Esophagus squamous epithelium (tissue), 4 donors: Measurements from ENCODE around the gene VAX1.

Experiments used
- POLR2A ChIP-seq, 4 donors: fragments of 450-650 bp; IDR thresholded peaks; one replicate each; pipeline ENCODE4 v1.6.1; 2017; ENCODE audit warnings: antibody characterized with exemption in 4 of 4, mild to moderate bottlenecking in 4 of 4, moderate library complexity in 3 of 4
- TF ChIP-seq, protein P1 (sequence below), 6 experiments: fragments of 450-650 bp in 4 of 6; fragments of 200-600 bp in 2 of 6; sonication (generic) in 2 of 6; IDR thresholded peaks; one replicate each; pipeline ENCODE4 v1.5.1; 2016 to 2019; ENCODE audit warnings: antibody characterized with exemption in 6 of 6, mild to moderate bottlenecking in 4 of 6, moderate library complexity in 4 of 6

DNA sequence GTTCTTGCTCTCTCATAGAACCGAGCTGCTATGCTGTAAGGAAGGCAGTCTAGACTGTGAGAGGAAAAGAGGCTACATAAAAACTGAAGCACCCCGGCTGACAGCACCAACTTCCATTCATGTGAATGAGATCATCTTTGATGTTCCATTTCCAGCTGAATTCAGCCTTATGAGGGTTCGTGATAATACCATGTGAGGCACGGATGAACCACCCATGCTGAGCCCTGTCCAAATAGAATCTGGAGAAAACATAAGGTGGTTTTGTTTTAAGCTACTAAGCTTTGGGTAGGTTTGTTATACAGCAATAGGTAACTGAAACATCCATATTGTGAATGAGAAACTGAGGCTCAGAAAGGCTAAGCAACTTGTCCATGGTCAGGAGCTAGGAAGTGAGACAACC is 6.9 kb upstream of the VAX1 start:
- TF ChIP-seq, protein P1, sequence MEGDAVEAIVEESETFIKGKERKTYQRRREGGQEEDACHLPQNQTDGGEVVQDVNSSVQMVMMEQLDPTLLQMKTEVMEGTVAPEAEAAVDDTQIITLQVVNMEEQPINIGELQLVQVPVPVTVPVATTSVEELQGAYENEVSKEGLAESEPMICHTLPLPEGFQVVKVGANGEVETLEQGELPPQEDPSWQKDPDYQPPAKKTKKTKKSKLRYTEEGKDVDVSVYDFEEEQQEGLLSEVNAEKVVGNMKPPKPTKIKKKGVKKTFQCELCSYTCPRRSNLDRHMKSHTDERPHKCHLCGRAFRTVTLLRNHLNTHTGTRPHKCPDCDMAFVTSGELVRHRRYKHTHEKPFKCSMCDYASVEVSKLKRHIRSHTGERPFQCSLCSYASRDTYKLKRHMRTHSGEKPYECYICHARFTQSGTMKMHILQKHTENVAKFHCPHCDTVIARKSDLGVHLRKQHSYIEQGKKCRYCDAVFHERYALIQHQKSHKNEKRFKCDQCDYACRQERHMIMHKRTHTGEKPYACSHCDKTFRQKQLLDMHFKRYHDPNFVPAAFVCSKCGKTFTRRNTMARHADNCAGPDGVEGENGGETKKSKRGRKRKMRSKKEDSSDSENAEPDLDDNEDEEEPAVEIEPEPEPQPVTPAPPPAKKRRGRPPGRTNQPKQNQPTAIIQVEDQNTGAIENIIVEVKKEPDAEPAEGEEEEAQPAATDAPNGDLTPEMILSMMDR (IDR thresholded peaks at IDR 0.05), result no peak
- TF ChIP-seq POLR2A (IDR thresholded peaks at IDR 0.05), result no peak
